Measurements from ENCODE around the gene ARHGEF1.

ARHGEF1 gene

DNA sequence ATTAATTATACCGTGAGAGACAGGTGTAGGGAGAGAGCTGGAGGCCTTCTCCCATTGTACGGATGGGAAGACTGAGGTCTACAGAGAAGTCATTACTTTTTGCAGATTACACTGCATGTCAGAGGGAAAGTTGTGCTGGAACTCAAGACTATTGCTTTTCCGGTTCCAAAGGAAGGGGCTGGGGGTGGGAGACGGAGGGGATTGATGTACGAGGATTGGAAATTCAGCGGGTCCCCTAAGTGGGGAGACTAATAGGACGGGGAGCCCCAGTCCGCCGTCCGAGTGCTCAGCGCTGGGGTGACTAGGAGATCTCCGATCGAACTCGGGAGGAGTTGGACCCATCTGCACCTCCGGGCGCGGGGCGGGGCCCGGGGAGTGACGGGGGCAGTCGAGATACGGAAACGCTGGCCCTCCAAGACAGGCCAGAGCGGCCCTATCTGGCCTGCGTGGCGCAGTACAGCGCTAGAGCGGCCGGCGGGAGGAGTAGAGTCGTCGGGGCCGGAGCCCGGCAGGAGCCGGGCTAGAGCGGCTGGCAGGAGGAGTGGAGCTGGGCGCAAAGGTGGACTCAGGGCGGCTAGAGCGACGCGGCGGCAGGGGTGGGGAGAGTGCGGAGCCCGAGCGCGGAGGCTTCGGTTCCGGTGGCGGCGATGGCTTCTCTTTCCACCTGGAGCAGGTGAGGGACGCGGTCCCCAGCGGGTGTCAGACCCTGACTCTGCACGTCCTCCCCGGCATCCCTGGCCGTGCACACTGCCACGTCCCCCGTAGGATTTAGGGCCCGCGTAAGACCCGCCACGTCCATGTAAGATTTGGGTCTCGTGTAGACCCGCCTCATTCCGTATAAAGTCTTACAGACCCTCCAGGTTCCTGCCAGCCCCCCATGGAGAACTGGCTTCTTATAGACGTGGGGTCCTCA lies 1.1 kb downstream of the ARHGEF1 start:
- peak; percentile 92 for DNase-seq (ENCODE audit: low read depth)

DNA sequence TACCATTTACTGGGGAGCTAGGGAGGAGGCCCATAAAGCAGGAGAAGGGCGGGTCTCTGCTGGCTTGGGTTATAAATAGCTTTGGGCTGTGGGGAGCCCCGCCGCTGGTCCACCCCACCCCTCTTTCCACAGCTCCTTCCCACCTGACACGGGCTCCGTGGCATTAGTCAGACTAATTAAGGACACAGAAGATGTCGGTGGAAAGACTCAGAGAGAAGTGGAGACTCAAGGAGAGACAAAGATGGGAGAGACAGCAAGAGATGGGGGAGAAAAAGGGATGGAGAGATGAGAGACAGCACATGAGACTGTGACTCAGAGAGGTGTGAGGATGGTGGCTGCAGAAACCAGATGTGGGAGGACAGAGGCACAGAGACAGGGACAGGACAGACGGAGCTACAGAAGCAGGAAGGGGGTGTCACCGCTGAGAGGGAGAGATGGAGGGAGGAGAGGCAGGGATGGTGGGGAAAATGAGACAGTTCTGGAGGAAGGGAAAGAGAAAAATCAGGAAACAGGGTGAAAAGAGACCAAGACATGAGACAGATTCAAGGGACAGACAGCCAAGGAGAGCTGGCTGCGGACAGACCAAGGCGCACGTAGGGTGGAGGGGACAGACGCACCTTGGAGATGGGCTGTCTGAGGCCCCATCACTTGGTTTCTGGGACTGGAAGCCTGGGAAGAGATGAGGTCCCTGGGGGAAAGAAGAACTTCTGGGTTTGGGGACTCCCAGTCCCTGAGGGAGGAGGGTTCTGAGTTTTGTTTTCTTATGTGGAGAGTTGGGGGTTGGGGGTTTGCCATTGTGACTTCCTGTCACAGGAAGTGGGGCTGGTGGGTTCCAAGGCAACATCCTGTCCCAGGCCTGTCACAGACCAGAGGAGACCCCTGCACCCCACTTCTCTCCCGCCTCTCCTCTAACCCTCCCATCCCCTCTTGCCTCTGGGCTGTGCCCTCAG lies 4.1 kb downstream of the ARHGEF1 start:
- DNase-seq (ENCODE audit: low read depth): no peak

GRCh38 chr19:41887711-41888382 lies 4.9 kb downstream of the ARHGEF1 start:
- DNase-seq (ENCODE audit: low read depth): no peak

DNA sequence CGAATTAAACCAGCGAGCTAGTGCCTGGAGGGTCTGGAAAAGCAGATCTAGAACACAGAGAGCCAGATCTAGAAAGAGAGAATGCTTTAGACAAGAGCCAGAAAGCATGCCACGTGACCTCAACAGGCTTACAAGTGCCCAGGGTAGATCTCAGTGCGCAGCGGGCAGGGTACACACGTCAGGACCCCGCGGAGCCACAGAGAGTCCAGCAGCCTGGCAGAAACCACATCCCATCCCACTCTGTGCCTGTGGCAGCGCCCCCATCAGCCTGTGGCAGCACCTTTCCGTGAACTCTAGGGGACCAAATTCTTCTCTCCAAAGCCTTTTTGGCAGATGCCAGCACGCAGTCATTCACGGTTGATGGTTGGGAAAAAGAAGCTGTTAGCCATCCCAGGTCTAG lies 5.9 kb downstream of the ARHGEF1 start:
- DNase-seq (ENCODE audit: low read depth): no peak

- DNase-seq (ENCODE audit: low read depth): no peak
Observed at GRCh38 chr19:41889896-41890295, 6.9 kb downstream of the ARHGEF1 start.

GRCh38 chr19:41890936-41891335 lies 8.0 kb downstream of the ARHGEF1 start:
- DNase-seq (ENCODE audit: low read depth): no peak

GRCh38 chr19:41892173-41892902 lies 9.4 kb downstream of the ARHGEF1 start:
- DNase-seq (ENCODE audit: low read depth): no peak

DNA sequence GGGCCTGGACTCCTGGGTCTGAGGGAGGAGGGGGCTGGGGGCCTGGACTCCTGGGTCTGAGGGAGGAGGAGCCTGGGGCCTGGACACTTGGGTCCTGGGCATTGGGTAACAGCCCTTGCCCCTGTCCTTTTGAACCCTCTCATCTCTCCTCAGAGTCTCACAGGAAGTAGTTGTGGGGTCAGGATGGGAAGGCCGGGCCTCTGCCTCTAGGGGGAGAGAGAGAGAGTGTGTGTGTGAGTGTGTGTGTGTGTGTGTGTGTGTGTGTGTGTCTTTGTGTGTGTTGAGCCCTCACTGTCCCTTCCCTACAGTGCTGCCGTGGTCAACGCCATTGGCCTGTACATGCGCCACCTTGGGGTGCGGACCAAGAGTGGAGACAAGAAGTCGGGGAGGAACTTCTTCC lies 10.9 kb downstream of the ARHGEF1 start:
- DNase-seq (ENCODE audit: low read depth): no peak

- no peak for DNase-seq (ENCODE audit: low read depth)
Observed at GRCh38 chr19:41894350-41894749, 11.4 kb downstream of the ARHGEF1 start.

GRCh38 chr19:41895745-41896580 lies 13.0 kb downstream of the ARHGEF1 start:
- DNase-seq (ENCODE audit: low read depth): no peak

DNA sequence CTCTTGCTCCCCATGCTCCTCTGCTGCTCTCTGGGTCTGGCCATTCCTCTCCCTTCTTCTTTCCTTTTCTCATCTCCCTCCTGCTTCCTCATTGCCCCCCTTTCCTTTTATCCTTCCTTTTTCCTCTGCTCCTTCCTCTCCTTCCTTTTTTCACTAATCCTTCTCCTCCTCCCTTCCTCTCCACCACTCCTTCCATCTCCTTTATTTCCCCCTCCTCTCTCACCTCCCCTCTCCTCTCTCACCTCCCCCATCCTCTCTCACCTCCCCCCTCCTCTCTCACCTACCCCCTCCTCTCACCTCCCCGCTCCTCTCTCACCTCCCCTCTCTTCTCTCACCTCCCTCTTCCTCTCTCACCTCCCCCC lies 13.6 kb downstream of the ARHGEF1 start:
- no peak for DNase-seq (ENCODE audit: low read depth)

DNA sequence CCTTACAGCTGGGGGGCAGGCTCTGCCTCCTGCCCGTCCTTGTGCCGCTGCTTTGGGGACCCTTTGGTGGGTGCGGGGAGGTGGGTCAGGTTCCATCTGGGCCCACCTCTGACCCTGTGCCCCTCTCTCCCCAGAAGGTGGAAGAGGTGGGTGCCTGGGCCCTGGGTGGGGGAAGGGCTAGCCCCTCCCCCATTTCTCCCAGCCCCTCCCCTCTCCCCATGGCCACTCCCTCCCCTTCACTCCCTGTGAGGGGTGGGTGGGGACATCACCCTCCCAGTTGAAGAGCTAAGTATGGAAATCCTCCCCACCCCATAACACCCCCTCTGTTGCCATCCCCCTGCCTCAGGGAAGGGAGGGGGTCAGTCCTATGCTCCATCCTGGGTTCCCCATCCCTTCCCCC lies 14.2 kb downstream of the ARHGEF1 start:
- DNase-seq (ENCODE audit: low read depth): no peak

DNA sequence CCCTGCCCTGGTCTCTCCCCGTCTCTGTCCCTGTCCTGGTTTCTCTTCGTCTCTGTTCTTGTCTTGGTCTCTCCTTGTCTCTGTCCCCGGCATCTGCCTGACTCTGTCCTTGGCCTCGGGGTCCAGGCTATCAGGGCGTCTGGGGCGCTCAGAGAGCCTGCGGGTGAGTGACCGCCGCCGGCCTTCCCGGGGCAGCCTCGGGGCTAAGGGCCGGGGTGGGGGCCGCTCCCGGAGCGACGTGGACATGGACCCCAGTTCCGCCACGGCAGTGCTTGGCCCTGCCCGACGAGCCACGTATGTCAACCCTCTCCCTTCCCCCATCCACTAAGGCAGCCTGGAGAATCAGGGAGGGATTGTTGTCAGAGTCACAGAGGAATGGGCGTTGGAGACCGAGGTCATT lies 14.8 kb downstream of the ARHGEF1 start:
- no peak for DNase-seq (ENCODE audit: low read depth)

DNA sequence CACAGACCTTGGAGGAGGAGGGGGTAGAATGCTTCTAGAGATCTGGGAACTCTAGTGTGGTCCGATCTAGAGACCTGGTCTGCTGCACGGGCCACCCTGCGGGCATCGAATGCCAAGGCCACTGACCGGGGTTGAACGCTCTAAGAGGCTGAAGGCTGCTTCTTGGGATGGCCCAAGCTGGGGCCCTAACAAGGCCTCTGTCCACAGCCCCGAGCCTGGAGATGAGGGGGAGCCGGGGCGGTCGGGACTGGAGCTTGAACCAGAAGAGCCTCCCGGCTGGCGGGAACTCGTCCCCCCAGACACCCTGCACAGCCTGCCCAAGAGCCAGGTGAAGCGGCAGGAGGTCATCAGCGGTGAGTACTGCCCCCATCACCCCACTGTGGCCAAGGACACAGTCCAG lies 15.3 kb downstream of the ARHGEF1 start:
- DNase-seq (ENCODE audit: low read depth): no peak

DNA sequence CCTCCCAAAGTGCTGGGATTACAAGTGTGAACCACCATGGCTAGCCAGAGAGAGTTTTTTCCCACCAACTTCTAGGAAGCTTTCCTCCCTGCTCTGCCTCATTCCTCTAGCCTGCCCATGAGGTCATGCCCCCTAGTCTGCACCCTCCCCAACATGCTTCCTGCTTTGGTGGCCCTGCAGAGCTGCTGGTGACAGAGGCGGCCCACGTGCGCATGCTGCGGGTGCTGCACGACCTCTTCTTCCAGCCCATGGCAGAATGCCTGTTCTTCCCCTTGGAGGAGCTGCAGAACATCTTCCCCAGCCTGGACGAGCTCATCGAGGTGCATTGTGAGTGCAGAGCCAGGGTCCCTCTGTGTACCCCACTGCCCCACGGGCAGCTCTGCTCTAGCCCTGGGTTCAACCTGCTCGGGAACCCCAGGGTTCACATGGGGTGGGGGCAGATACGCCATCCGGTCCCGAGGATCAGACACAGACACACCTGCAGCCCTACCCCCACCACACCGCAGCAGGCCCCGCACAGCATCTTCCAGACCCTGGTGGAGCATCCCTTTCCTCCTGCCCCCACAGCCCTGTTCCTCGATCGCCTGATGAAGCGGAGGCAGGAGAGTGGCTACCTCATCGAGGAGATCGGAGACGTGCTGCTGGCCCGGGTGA lies 18.9 kb downstream of the ARHGEF1 start:
- DNase-seq (ENCODE audit: low read depth): no peak

DNA sequence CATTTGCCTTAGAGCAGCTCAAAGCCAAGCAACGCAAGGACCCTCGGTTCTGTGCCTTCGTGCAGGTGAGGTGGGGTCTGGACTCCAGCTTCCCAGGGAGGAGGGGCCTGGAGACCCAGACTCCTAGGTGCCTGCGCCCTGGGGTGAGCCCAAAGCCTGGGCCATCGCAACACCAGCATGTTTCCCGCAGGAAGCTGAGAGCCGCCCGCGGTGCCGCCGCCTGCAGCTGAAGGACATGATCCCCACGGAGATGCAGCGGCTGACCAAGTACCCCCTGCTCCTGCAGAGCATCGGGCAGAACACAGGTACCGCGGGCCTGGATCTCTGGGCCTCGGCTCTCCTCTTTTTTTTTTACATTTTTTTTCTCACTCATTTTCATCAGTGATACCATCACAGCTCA lies 19.6 kb downstream of the ARHGEF1 start:
- DNase-seq (ENCODE audit: low read depth): no peak

DNA sequence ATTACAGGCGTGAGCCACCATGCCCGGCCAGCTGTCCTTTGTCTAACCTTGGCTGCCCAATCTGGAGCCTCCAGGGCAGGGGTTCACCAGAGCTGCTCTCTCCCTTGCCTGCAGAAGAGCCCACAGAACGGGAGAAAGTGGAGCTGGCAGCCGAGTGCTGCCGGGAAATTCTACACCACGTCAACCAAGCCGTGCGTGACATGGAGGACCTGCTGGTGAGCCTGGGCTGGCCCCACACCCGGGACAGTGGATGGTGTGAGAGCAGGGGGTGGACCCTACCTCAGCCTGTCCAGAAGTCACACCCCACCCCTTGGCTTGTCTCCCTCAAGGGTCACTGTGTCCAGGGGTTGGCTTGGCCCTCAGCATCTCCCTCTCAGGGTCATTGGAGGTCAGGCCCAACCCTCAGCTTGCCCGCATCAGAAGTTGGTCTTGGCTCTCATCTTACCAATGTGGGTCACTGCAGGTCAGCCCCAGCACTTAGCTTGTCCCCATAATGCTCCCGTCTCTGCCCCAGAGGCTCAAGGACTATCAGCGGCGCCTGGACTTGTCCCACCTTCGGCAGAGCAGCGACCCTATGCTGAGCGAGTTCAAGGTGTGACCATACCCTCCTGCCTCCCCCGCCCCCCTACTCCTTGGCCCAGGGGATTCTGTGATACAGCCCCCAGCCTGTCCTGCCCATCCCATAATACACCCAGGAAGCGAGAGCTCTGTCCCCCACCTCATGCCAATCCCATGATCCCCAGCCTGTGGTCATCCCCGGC lies 20.4 kb downstream of the ARHGEF1 start:
- DNase-seq (ENCODE audit: low read depth): no peak

- DNase-seq (ENCODE audit: low read depth): no peak
Observed at GRCh38 chr19:41904118-41904870, 21.3 kb downstream of the ARHGEF1 start.

Measured in stromal cell of bone marrow (primary cell).